Skin of body (tissue), 2 donors: ENCODE measurements around the gene OR2A5. TPM values are rescaled to one million over a fixed set of nuclear protein-coding genes. Genes with fewer than 3 reads are reported as not detected.
A peak's percentile ranks its signal among the peaks of the same experiment; 100 is the strongest.
"Not testable (repeated sequence)": the region's sequence is repeated elsewhere in the genome, so short reads cannot be mapped to it uniquely, and the experiment has no call there.

ENCODE experiments used
- DNase-seq: peaks from one replicate; lab custom pipeline; 2025; lab: John Stamatoyannopoulos, UW
- total RNA-seq: library from RNA; depleted of rRNA; stranded (reverse); fragments of >200 nt; gene quantifications from one replicate; pipeline ENCODE4 v1.2.3, GENCODE V29; 2014

OR2A5 gene
- total RNA-seq, 1 donor from 2014 or later: not detected

GRCh38 chr7:144032985-144033709, 15.6 kb upstream of the OR2A5 start:
- no peak for DNase-seq

- DNase-seq: no peak
These were observed 13.4 kb upstream of the OR2A5 start for GRCh38 chr7:144035385-144035784.

DNA sequence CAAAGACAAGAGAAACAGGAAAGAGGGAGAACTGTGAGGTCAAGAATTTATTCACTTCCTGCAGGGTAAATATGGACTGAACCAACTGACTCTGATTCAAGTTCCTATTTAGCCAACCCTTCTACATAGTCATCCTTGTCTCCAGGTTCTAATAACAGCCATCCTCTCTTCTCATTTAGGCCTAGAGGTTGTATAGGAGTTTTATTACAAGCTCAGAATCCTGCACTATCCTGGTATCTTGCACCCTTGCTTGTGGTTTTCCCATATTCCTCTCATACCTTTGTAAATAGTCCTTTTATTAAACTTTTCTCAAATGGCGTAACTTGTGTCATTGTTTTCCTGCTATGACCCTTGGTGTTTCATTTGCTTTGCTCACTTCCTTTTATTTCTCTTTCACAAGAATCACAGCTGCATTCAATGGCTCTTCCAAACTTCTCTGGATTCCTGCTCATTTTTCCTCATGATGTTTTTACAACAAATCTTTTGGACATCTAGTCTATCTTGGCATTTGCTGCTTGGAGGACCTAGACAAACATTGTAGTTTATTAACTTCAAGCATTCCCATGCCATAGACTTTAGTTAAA, 12.4 kb upstream of the OR2A5 start:
- no peak for DNase-seq

GRCh38 chr7:144037414-144038035, 11.2 kb upstream of the OR2A5 start:
- peak; percentile 16 for DNase-seq

DNA sequence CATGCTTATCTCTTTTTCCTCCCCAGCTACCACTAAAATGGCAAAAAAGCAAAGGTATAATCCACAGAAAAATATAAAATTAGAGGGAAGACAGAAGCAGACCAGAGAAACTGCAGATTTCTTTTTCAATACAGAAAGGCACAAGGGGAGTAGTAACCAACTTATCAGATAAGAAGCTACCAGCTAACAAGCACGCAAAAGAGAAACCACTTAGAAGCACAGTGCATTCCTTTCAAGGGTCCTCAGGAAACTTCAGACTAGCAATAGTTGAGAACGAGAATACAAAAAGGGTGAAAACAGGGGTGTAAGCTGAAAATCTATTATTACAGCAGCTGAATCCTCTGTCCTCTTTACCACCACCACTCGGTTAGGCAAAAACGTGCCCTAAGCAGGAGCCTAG, 9.9 kb upstream of the OR2A5 start:
- DNase-seq: no peak

- DNase-seq: no peak
These were observed 743 bp downstream of the OR2A5 start for GRCh38 chr7:144049491-144049890.

GRCh38 chr7:144050093-144050492, 1.3 kb downstream of the OR2A5 start:
- no peak for DNase-seq

- DNase-seq: not testable (repeated sequence)
These were observed 2.1 kb downstream of the OR2A5 start for GRCh38 chr7:144050884-144051283.

GRCh38 chr7:144057954-144058353, 9.2 kb downstream of the OR2A5 start:
- no peak for DNase-seq

DNA sequence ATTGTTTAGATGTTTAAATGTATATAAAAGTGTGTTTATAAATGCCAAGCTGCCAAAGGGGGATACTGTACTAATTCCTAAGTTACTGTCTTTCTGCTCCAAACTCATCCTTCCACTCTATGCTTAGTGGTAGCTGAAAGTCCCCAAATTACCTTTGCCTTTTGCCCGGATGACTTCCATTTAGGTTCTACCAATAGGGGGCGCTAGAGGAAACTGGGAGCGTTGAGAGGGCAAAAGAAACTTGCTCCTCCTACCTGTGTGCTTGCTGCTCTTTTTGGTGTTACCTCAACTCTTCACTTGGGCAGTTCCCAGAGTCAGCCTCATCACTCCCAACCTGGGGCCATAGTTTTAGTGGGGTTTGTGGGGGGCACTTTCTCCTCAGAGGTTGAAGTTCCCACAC, 15.0 kb downstream of the OR2A5 start:
- DNase-seq: no peak

DNA sequence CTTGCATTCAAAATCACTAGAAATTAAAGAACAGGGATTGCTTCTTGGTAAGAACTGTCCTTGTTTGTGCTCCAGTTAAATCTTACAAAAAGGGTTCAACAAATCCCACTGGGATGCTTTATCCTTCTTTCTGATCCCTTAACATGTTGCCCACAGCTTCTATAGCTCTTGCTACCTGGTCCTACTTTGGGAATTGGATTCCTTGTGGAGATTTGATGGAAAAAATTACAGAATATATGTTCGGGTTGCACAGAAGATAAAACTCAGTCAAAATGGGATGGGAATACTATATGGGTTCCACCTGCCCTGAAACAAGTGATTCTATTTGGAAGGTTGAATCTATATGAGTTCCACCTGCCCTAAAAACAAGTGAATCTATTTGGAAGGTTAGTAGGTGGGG, 20.8 kb downstream of the OR2A5 start, which contains the start of gene OR2A25:
TSS of gene OR2A25 (plus strand) at position 301 of the 400 bp plus-strand sequence. CDS start 4,409 bp downstream, outside the sequence.
- no peak for DNase-seq

DNA sequence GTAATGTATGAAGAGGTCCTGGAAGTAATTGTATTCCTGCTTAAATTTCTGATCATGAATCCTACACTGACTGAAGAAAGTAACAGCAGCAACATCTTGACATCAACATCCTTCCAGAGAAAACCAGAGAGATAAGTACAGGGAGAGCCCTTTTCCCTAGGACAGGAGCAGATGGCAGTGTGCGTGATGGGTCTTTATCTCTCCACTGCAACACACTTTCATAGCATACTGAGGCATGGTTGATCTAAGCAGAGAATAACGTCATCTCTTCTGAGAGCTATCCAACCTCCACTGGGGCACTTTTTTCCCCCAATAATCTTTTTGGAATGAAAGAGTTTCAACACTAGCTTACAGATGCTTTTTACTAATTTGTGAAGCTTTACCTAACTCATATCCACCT, 21.2 kb downstream of the OR2A5 start:
- DNase-seq: no peak

DNA sequence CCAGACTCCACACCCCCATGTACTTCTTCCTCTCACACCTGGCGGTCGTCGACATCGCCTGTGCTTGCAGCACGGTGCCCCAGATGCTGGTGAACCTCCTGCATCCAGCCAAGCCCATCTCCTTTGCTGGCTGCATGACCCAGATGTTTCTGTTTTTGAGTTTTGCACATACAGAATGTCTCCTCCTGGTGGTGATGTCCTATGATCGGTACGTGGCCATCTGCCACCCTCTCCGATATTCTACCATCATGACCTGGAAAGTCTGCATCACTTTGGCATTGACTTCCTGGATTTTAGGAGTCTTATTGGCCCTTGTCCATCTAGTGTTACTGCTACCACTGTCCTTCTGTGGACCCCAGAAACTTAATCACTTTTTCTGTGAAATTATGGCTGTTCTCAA, 25.6 kb downstream of the OR2A5 start:
- DNase-seq: no peak

DNA sequence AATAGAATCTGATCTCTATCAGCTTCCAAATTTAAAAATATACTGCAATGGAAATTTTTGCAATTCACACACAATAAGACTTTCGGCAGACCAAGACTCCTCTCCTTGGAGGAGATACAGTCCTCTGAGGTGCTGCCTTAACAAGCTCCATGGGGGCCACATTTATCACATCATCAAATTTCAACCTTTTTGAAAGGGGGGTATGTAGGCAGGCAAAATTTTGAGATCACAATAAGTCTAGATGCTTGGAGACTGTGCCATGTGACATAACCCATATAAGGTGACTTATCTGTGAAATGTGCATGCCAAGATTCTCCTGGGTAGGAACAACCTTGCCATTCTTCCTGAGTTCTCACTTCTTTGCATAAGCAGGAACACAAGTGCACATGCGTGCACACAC, 37.2 kb downstream of the OR2A5 start, which contains the start of gene OR2A12:
TSS of gene OR2A12 (plus strand) at position 301 of the 400 bp plus-strand sequence. CDS start 8,830 bp downstream, outside the sequence.
- DNase-seq: no peak

DNA sequence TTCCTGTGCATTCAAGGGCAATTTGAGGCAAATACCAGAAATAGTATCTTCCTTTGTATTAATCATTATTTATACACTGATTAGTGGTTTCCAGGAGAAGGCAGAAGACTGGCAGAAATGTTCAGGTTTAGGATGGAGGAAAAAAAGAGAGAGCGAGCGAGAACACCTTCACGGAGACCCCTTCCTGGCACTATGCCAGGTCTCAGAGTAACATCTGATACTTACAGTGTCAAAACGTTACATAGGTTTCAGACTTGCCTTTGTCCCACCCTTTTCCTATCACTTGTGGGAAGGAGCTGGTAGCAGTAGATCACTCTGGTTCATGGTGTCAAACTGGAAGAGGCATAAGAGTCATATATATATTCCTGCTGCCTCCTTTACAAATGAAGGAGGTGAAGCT, 38.0 kb downstream of the OR2A5 start:
- DNase-seq: no peak

DNA sequence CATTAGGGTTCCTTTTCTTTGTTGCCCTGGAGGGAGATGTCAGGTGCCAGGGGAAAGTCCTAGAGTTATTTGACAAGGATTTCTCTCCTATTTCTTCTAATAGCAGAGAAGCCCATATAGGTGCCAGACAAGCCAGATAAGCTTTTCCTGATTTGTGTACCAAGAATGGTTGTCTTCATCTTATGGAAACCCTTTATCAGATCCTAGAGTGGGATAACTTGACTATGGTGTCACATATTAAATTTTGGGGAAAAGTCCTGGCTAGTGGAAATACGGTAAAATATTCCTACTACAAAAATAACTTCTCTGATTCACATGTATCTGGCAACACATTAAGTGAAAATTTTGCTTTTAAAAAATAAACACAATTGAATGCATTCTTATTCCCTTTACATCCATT, 38.5 kb downstream of the OR2A5 start:
- no peak for DNase-seq

- no peak for DNase-seq
These were observed 41.9 kb downstream of the OR2A5 start for GRCh38 chr7:144090667-144091066.

GRCh38 chr7:144098776-144099175, 50.0 kb downstream of the OR2A5 start:
- DNase-seq: no peak

DNA sequence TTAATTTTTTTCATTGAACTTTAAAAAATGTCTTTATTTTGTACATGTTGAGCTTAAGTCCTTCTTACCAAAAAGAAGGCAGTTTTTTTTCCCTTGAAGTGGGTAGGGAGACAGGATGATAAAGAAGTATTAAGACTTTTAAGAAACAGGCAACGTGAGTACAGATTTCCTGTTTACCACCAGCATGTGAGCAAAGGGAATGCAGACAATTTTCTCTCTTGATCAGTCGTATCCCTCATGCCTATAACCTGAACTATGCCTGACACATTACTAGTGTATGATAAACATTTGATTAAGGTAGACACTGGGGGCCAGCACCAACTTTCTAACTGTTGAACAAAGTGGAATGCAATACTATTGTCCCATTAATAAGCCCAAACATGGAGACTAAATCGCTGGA, 51.9 kb downstream of the OR2A5 start:
- DNase-seq: no peak

GRCh38 chr7:144102041-144102440, 53.3 kb downstream of the OR2A5 start:
- no peak for DNase-seq

DNA sequence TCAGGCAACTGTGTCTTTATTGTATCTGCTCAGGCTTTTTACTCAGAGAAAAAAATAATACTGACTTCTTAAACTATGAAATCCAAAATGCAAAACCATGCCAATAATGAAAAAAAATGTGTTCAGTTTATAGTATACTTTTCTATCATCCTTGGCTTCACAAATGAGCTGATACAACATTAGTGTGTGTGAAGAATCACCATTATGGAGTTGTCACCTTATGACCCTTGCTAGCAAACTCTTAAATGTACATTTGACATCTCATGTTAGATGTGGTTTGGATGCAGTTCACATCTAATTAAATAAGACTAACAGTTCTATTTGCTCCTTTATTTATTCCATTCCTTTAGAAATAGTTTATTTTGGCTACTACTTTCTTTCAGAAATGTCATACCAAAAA, 56.5 kb downstream of the OR2A5 start:
- no peak for DNase-seq
